Osteoblast (primary cell): ENCODE measurements around the gene ZNF605. TPM values are rescaled to one million over a fixed set of nuclear protein-coding genes. Genes with fewer than 3 reads are reported as not detected.
A peak's percentile ranks its signal among the peaks of the same experiment; 100 is the strongest.
"Not testable (repeated sequence)": the region's sequence is repeated elsewhere in the genome, so short reads cannot be mapped to it uniquely, and the experiment has no call there.

ENCODE experiments used
- DNase-seq: peaks from one replicate; pipeline ENCODE4 v3.0.0; 2011; ENCODE audit warnings: low spot score, mixed read lengths; ENCODE audit not compliant: insufficient read length; ENCODE audit errors: missing footprints
- H2AFZ ChIP-seq: 2 replicates; pipeline ENCODE4 v1.6.0; 2011; ENCODE audit warnings: mild to moderate bottlenecking, low read length
- H3K27ac ChIP-seq: 2 replicates; pipeline ENCODE4 v1.5.1; 2011; ENCODE audit warnings: mild to moderate bottlenecking, low read depth, low read length, moderate library complexity
- H3K27me3 ChIP-seq: 2 replicates; pipeline ENCODE4 v1.6.0; 2012; ENCODE audit warnings: mild to moderate bottlenecking, control low read depth, inconsistent platforms, low read length, moderate library complexity; ENCODE audit not compliant: insufficient read depth
- H3K36me3 ChIP-seq: 2 replicates; pipeline ENCODE4 v1.5.1; 2011; ENCODE audit warnings: mild to moderate bottlenecking, low read length, control low read depth, moderate library complexity; ENCODE audit not compliant: insufficient read depth
- H3K4me1 ChIP-seq: 2 replicates; pipeline ENCODE4 v1.5.1; 2011; ENCODE audit warnings: mild to moderate bottlenecking, low read length, control low read depth, moderate library complexity; ENCODE audit not compliant: insufficient read depth
- H3K4me2 ChIP-seq: 2 replicates; pipeline ENCODE4 v1.6.0; 2011; ENCODE audit warnings: mild to moderate bottlenecking, low read length; ENCODE audit not compliant: insufficient read depth
- H3K4me3 ChIP-seq: fragments of 200-600 bp; sonication (generic); 3 replicates; pipeline ENCODE4 v1.5.1; 2012; ENCODE audit warnings: mild to moderate bottlenecking, low read length, inconsistent platforms; ENCODE audit not compliant: insufficient read depth
- H3K79me2 ChIP-seq: 2 replicates; pipeline ENCODE4 v1.6.0; 2012; ENCODE audit warnings: mild to moderate bottlenecking, low read length, control low read depth, inconsistent platforms; ENCODE audit not compliant: insufficient read depth
- H3K9me3 ChIP-seq: 2 replicates; pipeline ENCODE4 v1.5.1; 2011; ENCODE audit warnings: low read depth, low read length, control low read depth
- H4K20me1 ChIP-seq: 2 replicates; pipeline ENCODE4 v1.6.0; 2012; ENCODE audit warnings: mild to moderate bottlenecking, low read length, control low read depth; ENCODE audit not compliant: insufficient read depth
- CTCF ChIP-seq: IDR thresholded peaks from 2 replicates; pipeline ENCODE4 v1.5.1; 2011; ENCODE audit warnings: mild to moderate bottlenecking, low read depth, low read length, moderate library complexity; ENCODE audit errors: extremely low read depth
- total RNA-seq: library from RNA; depleted of rRNA; stranded (reverse); fragments of >200 nt; gene quantifications from 2 replicates; pipeline ENCODE4 v1.2.3, GENCODE V29; 2012

The ZNF605 gene
- total RNA-seq, 1 donor: 10.9 TPM

- Histone ChIP-seq H3K79me2 (peaks cover 41% of the 10 kb centered on the region), H3K27ac (no peak overlapping the region), H3K9me3 (peaks cover 55% of the 10 kb centered on the region), H3K4me2 (no peak overlapping the region), H3K4me1 (no peaks in the 10 kb centered on the region), H3K36me3 (peaks cover 65% of the 10 kb centered on the region), H3K27me3 (no peaks in the 10 kb centered on the region), H3K4me3 (no peak overlapping the region), H4K20me1 (no peaks in the 10 kb centered on the region), H2AFZ (no peak overlapping the region)
- no peak for DNase-seq
- TF ChIP-seq CTCF: no peak
Measured at GRCh38 chr12:132945806-132946205, 10.3 kb downstream of the ZNF605 start.

DNA sequence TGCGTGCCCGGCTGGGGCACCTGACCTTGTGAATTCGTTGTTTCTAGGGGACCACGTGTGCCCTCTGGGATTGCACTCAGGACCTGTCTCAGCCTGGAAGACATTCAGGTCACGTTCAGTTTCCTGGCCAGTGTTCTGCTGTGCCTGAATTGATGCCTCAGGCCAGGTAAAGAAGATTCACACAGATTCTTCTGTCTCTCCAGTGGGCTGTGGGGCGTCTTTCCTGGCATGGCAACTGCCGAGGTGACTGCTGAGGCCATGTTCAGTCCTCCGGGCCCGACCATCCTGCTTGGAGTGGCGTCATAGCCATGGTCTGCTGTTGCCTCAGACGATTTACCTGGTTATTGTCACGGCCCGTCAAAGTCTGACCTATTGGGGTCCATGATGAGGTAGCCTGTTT, 13.5 kb downstream of the ZNF605 start:
- H3K4me1 ChIP-seq: no peaks in the 10 kb centered on the region
- DNase-seq: no peak
- H2AFZ ChIP-seq: no peak overlapping the region
- no peaks in the 10 kb centered on the region for H4K20me1 ChIP-seq
- peaks cover 46% of the 10 kb centered on the region for H3K9me3 ChIP-seq
- no peaks in the 10 kb centered on the region for H3K27me3 ChIP-seq
- H3K27ac ChIP-seq: no peak overlapping the region
- no peak overlapping the region for H3K4me2 ChIP-seq
- H3K36me3 ChIP-seq: peaks cover 47% of the 10 kb centered on the region
- H3K4me3 ChIP-seq: no peak overlapping the region
- H3K79me2 ChIP-seq: peaks cover 11% of the 10 kb centered on the region
- no peak for TF ChIP-seq CTCF

- no peak overlapping the region for H2AFZ ChIP-seq
- DNase-seq: peak; percentile 48
- no peak overlapping the region for H3K4me3 ChIP-seq
- TF ChIP-seq CTCF: no peak
- peaks cover 7% of the 10 kb centered on the region for H3K79me2 ChIP-seq
- H3K9me3 ChIP-seq: peaks cover 45% of the 10 kb centered on the region
- H3K36me3 ChIP-seq: peaks cover 47% of the 10 kb centered on the region
- H3K4me1 ChIP-seq: no peaks in the 10 kb centered on the region
- no peak overlapping the region for H3K27ac ChIP-seq
- no peaks in the 10 kb centered on the region for H3K27me3 ChIP-seq
- no peak overlapping the region for H3K4me2 ChIP-seq
- H4K20me1 ChIP-seq: no peaks in the 10 kb centered on the region
Measured at GRCh38 chr12:132941336-132941954, 14.7 kb downstream of the ZNF605 start.

DNA sequence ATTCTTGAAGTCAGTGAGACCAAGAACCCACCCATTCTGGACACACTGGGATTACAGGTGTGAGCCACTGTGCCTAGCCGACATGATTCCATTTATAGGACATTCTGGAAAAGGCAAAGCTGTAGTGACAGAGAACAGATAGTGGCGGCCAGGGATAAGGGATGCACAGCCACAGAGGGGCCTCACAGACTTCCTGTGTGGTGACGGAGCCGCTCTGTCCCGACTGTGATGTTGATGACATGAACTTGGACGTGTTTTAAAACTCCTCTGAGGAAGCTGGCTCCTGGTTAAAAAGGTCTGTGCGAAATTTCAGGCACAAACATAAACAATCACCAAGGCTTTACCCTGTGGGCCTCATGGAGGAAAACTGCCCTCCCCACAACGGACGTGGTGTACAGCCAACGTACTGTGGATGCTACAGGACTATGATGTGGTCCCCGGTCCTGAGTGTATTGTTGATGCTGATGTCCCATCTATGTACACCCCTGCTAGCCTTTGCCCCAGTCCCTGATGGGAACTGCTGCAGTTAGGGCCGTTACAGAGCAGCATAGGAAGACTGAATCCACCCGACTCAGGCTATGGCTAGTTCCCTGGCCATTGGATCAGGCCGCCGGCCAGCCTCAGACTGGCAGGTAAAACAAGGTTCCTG, 15.9 kb downstream of the ZNF605 start:
- Histone ChIP-seq H3K4me3 (no peak overlapping the region), H2AFZ (no peak overlapping the region), H3K27me3 (no peaks in the 10 kb centered on the region), H3K4me2 (no peak overlapping the region), H3K79me2 (no peaks in the 10 kb centered on the region), H3K27ac (no peak overlapping the region), H3K36me3 (peaks cover 37% of the 10 kb centered on the region), H3K4me1 (no peaks in the 10 kb centered on the region), H4K20me1 (no peaks in the 10 kb centered on the region), H3K9me3 (peaks cover 38% of the 10 kb centered on the region)
- no peak for DNase-seq
- TF ChIP-seq CTCF: no peak

DNA sequence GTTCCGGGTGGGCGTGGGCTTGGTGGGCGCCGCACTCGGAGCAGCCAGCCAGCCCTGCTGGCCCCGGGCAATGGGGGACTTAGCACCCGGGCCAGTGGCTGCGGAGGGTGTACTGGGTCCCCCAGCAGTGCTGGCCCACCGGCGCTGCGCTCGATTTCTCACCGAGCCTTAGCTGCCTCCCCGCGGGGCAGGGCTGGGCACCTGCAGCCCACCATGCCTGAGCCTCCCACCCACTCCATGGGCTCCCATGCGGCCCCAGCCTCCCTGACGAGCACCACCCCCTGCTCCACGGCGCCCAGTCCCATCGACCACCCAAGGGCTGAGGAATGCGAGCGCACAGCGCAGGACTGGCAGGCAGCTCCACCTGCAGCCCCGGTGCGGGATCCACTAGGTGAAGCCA, 17.3 kb downstream of the ZNF605 start:
- peaks cover 32% of the 10 kb centered on the region for H3K9me3 ChIP-seq
- H4K20me1 ChIP-seq, H3K4me1 ChIP-seq, H3K4me3 ChIP-seq, H3K4me2 ChIP-seq, H3K27me3 ChIP-seq, H2AFZ ChIP-seq, DNase-seq, H3K27ac ChIP-seq, H3K79me2 ChIP-seq: not testable (repeated sequence)
- H3K36me3 ChIP-seq: peaks cover 23% of the 10 kb centered on the region
